Fibroblast of pulmonary artery (primary cell): Measurements from ENCODE around the gene LCP1.

ENCODE experiments used
- DNase-seq: peaks from one replicate; pipeline ENCODE4 v3.0.0-alpha.2; 2010; ENCODE audit warnings: low read depth
- H3K4me3 ChIP-seq: replicated peaks from 2 replicates; pipeline ENCODE4 v1.5.1; 2011; ENCODE audit warnings: low read depth, mild to moderate bottlenecking, control low read depth, low read length, moderate library complexity
- TF ChIP-seq, protein P1 (sequence below): IDR thresholded peaks from 2 replicates; pipeline ENCODE4 v1.5.1; 2011; ENCODE audit warnings: mild to moderate bottlenecking, control low read depth, low read length, inconsistent platforms; ENCODE audit errors: missing control alignments

LCP1 gene

DNA sequence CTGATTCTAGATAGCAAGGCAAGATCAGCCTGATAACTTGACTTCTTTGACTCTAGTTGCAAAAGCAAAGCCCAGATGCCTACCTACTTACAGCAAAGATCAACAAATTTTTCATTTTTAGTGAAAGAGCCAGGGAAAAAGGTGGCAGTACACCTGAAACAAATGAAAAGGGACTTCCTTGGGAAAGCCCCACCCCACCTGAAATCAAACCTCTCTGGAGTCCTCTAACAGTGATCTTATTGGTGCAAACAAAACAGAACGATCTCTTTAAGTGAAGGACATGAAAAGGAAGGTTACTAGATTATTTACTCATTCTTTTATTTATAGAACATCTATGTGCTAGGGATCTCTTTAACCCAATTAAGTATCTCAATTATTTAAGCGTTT is 507 bp upstream of the LCP1 start:
- TF ChIP-seq, protein P1, sequence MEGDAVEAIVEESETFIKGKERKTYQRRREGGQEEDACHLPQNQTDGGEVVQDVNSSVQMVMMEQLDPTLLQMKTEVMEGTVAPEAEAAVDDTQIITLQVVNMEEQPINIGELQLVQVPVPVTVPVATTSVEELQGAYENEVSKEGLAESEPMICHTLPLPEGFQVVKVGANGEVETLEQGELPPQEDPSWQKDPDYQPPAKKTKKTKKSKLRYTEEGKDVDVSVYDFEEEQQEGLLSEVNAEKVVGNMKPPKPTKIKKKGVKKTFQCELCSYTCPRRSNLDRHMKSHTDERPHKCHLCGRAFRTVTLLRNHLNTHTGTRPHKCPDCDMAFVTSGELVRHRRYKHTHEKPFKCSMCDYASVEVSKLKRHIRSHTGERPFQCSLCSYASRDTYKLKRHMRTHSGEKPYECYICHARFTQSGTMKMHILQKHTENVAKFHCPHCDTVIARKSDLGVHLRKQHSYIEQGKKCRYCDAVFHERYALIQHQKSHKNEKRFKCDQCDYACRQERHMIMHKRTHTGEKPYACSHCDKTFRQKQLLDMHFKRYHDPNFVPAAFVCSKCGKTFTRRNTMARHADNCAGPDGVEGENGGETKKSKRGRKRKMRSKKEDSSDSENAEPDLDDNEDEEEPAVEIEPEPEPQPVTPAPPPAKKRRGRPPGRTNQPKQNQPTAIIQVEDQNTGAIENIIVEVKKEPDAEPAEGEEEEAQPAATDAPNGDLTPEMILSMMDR = no peak
- no peak overlapping the region for H3K4me3 ChIP-seq

DNA sequence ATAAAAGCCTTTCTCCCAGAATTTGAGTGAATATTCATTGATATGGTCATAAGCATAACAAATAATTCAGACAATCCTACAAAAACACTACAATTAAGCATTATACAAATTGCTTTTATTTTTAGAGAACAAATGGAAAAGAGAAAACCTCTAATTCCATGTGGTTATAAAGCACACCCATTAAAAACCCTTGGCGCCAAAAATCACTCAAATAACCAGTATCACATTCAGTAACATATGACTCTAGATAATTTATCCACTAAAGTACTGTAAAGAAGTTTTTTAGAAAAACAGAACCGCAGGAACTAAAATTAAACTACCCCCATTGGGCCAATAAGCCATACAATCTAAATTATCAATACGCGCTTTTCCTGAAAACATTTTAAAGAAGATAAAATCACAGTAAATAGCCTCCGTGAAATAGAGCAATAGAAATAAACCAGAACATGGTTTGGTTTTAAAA is 569 bp downstream of the LCP1 start:
- DNase-seq = no peak
- TF ChIP-seq, protein P1 = no peak
- H3K4me3 ChIP-seq = no peak overlapping the region

More for the DNA sequence above, 507 bp upstream of the LCP1 start:
- DNase-seq = no peak

DNA sequence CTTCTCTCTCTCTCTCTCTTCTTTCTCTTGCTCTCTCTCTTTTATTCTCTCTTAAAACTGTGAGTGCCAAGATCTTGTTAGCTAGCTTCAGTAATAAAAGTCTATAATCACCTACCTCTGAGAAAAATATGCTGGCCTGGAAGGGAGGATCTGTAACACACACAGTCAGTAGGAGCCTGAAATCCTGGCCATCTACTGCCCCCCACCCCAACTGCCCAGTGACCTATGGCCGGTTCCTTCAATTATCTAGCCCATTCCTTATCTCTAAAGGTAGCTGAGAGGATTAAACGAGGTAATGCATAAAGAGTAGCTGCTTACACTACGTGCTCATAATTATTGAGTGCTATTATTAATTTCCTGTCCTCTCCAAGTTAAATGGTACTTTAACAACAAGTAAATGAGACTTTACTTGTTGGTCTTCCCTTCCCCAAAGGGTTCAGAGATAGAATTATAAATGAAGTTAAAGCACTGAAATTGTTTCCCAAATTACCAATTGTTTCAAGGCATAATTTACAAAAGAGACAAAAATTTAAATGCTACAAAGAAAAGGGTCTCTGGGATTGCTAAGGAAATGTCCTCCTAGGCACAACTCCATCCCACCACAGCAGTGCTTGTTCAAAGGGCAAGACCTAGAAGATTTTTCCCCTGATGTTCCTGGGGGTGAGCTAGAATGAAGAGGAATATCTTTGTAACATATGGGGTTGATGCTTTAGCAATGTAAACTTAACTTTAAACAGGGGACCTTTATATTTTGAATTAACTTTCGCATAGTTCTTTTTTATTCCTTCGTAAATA is 1.8 kb downstream of the LCP1 start:
- DNase-seq = no peak
- no peak overlapping the region for H3K4me3 ChIP-seq
- TF ChIP-seq, protein P1 = no peak

DNA sequence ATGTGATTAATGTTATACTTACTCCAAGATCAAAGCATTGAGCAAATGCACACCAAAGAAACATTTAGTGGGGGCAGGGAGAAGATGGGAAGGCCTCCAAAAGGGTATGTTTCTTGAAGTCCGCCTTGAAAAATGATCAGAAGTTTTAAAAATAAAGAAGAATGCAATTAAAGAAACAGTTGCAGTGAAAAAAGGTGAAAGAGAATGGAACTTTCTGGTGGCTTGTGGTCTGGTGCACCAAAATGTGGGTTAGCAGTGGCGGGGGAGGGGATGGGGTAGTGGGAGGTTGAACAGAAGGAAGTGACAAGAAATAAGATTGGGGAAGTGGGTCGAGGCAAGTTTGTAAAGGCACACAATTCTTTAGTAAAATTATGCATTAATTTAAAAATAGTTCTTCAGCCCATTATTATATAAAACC is 2.5 kb downstream of the LCP1 start:
- TF ChIP-seq, protein P1 = no peak
- no peak overlapping the region for H3K4me3 ChIP-seq
- DNase-seq = no peak

DNA sequence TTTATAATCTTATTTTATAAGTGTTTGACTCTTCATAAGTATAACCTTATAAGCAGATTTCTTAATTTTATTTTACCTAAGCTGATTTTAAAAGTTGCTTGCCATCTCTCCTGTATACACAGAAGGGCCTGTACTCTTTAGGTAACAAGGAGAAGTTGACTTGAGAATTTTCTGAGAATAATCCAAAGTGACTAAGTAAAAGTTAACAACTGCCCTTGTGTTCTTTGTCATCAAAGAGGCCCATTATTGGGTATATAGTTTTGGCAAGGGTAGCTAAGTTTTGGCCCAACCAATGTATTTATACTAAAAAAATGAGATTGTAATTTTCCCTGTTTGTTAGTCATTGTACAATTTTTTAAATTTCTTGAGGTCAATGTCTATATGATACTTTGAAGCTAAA is 3.2 kb downstream of the LCP1 start:
- DNase-seq = no peak
- TF ChIP-seq, protein P1 = no peak
- no peak overlapping the region for H3K4me3 ChIP-seq

DNA sequence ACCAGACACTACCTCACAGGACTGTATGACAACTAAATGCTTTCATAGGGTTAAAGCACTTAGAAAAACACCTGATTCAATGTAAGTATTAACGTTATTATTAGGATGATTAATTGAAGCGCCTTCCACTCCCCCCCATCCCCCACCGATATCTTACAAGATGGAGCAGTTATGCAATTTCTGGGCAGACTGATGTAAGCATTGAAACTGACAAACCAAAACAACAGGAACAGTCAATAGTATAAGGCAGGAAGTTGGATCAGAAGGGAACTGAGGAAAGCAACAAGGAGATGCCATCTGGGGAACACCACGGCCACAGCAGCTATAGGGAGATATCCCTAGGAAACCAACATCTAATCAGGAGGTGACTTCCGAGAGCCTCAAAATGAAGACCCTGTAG is 3.8 kb downstream of the LCP1 start:
- TF ChIP-seq, protein P1 = no peak
- no peak for DNase-seq
- H3K4me3 ChIP-seq = no peak overlapping the region

DNA sequence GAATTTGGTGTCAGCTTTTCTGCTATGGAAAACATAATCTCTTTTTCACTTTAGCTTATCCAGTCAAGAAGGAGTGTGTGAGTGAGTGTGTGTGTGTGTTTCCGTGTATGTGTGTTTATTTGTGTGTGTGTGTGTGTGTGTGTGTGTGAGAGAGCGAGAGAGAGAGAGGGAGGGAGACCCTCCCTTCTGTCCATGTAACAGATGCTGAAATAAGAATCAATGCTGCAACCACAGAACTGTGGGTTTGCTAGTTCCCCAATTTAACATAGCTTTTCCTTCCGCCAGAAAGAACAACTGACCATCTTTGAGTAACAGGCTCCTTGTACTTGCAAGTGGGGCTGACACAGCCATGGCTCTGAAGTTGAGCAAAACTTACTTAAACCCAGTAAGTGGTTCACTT is 5.2 kb downstream of the LCP1 start:
- TF ChIP-seq, protein P1 = no peak
- DNase-seq = no peak
- H3K4me3 ChIP-seq = no peak overlapping the region
